ENCODE results near the gene ENOPH1. TPM values are rescaled to one million over a fixed set of nuclear protein-coding genes. Genes with fewer than 3 reads are reported as not detected.
A peak's percentile ranks its signal among the peaks of the same experiment; 100 is the strongest.

The ENOPH1 gene
- total RNA-seq, 2 experiments from 2014 or later, result 78.9 to 83.5 TPM

DNA sequence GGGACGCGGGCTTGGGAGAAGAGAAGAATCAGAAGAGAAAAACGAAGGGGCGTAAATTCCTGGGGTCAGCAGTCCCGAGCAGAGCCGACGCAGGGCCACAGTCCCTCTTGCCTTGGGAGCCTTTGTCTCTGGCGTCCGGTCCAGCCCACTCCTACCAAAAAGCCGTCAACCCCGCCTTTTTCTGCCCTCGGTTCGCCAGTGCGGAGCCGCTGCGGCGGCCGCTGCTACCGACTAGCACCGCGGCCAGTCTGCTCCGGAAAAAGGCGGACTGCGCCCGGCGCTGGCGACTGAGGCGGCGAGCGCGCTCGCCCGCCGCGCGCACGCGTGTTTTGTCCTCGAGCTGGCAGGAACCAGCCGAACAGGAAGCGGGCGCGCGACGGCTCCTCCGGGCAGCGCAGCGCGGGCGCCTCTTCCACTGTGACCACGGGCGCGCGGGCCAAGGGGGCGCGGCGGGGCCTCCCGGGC is 630 bp upstream of the ENOPH1 start:
- no peak for DNase-seq
- intact Hi-C loops (cut with micrococcal nuclease), result loop anchor here (10.0 kb wide), 1 partner anchor 465 kb away; the partner anchor contains the start of gene SEC31A
- peaks cover 78% of the 10 kb centered on the region for H3K36me3 Mint-ChIP-seq (ENCODE audit: low read depth)
- ChIA-PET POLR2A (interaction anchor here (0.7 to 8.1 kb wide), 16 partner anchors 10 to 680 kb away, joined by 3 to 193 read pairs (median 5); partner anchors contain the start of genes HNRNPD and THAP9), CTCF (interaction anchor here (0.6 to 2.1 kb wide), 13 partner anchors 8 to 145 kb away, joined by 3 to 12 read pairs (median 6); partner anchors contain the start of gene HNRNPD)
- TF ChIP-seq, protein P1, sequence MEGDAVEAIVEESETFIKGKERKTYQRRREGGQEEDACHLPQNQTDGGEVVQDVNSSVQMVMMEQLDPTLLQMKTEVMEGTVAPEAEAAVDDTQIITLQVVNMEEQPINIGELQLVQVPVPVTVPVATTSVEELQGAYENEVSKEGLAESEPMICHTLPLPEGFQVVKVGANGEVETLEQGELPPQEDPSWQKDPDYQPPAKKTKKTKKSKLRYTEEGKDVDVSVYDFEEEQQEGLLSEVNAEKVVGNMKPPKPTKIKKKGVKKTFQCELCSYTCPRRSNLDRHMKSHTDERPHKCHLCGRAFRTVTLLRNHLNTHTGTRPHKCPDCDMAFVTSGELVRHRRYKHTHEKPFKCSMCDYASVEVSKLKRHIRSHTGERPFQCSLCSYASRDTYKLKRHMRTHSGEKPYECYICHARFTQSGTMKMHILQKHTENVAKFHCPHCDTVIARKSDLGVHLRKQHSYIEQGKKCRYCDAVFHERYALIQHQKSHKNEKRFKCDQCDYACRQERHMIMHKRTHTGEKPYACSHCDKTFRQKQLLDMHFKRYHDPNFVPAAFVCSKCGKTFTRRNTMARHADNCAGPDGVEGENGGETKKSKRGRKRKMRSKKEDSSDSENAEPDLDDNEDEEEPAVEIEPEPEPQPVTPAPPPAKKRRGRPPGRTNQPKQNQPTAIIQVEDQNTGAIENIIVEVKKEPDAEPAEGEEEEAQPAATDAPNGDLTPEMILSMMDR (IDR thresholded peaks at IDR 0.05), result no peak
- peak overlapping the region; percentile 99 for H3K27ac Mint-ChIP-seq
- no peaks in the 10 kb centered on the region for H3K27me3 Mint-ChIP-seq
- H3K4me1 Mint-ChIP-seq (ENCODE audit: low read depth), result peaks cover 49% of the 10 kb centered on the region
- no peak for ATAC-seq
- H3K9me3 Mint-ChIP-seq, result no peaks in the 10 kb centered on the region
- H3K4me3 Mint-ChIP-seq, result peak overlapping the region; percentile 97

DNA sequence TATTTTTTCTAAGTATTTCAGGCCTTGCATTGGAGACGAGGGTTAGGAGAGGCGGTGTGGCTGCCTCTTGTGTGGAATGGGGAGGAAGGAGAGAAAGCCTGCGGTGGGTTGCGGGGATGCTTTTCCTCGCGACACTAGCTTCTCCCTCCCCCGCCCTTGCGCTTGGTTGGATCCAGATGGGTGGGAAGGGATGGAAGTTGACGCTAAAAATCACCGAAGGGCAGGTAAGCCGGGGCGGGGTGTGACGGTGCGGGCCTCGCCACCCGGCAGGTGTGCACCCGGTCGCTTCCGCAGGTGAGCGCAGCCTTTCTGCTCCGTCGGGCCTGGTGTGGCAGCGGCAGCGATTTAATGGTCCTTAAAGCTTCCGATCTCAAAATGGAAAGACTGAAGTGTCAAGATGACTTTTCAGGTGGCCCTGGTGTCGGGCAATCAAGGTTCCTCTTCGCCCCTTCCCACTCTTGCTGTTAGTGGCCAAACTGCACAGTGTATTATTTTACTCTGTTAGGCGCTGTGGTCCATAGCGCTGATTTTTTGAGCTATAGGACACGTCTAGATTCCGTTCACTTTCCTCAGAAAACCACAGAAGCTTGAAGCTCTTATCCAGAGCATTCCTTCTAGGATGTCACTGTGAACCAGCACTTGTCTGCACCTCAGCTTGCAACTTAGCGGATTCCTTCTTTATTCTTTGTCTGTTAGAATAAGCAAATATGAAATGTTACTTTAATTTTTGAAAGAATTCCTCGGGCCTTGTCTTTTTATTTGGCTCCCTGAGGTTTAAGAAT is 765 bp downstream of the ENOPH1 start:
- TF ChIP-seq, protein P1 (IDR thresholded peaks at IDR 0.05), result no peak

DNA sequence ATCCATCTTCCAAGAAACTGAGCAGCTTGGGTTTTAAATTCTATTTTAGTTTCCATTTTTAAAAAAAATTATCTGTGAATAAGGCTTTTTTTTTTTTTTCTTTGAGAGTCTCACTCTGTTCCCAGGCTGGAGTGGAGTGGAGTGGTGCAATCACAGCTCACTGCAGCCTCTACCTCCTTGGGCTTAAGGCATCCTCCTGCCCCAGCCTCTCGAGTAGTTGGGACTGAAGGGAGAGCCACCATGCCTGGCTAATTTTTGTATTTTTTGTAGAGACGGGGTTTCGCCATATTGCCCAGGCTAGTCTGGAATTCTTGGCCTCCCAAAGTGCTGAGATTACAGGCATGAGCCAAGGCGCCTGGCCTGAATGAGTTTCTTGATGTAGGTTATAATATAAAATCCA is 1.4 kb downstream of the ENOPH1 start:
- Mint-ChIP-seq H3K9me3 (no peaks in the 10 kb centered on the region), H3K27me3 (no peaks in the 10 kb centered on the region), H3K27ac (peak overlapping the region; percentile 85), H3K4me1 (ENCODE audit: low read depth) (peaks cover 46% of the 10 kb centered on the region), H3K36me3 (ENCODE audit: low read depth) (peaks cover 74% of the 10 kb centered on the region), H3K4me3 (peak overlapping the region; percentile 97)
- ATAC-seq (no peak), DNase-seq (no peak)
- intact Hi-C loops (cut with micrococcal nuclease), result no loop called here
- ChIA-PET CTCF (interaction anchor here (1.6 kb wide), 1 partner anchor 10 kb away, joined by 9 read pairs; no protein-coding TSS in a partner anchor), POLR2A (interaction anchor here (0.6 to 8.1 kb wide), 8 partner anchors 10 to 147 kb away, joined by 3 to 193 read pairs (median 4); partner anchors contain the start of gene HNRNPD)
- TF ChIP-seq, protein P1 (IDR thresholded peaks at IDR 0.05), result no peak

More for the DNA sequence above, 765 bp downstream of the ENOPH1 start:
- Mint-ChIP-seq H3K4me1 (ENCODE audit: low read depth) (peaks cover 47% of the 10 kb centered on the region), H3K4me3 (peak overlapping the region; percentile 97), H3K27ac (peak overlapping the region; percentile 97), H3K36me3 (ENCODE audit: low read depth) (peaks cover 74% of the 10 kb centered on the region), H3K9me3 (no peaks in the 10 kb centered on the region), H3K27me3 (no peaks in the 10 kb centered on the region)
- ChIA-PET POLR2A (interaction anchor here (0.6 to 8.1 kb wide), 8 partner anchors 9 to 147 kb away, joined by 3 to 193 read pairs (median 4); partner anchors contain the start of gene HNRNPD), CTCF (interaction anchor here (0.8 to 1.6 kb wide), 2 partner anchors 10 to 308 kb away, joined by 3 to 9 read pairs; no protein-coding TSS in a partner anchor)
- ATAC-seq, result no peak
- intact Hi-C loops (cut with micrococcal nuclease), result no loop called here
- DNase-seq, result peak; percentile 59

DNA sequence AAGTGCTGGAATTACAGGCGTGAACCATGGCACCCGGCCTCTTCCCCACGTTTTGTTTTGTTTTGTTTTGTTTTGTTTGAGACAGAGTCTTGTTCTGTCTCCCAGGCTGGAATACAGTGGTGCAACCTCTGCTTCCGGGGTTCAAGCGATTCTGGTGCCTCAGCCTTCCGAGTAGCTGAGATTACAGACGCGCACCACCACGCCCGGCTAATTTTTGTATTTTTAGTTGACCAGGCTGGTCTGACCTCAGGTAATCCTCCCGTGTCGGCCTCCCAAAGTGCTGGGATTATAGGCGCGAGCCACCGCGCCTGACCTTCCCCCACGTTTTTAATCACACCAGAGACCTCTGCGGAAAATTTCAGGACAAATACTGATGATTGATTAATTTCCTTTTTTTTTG is 2.2 kb downstream of the ENOPH1 start:
- Mint-ChIP-seq H3K4me3 (peak overlapping the region; percentile 97), H3K4me1 (ENCODE audit: low read depth) (peaks cover 48% of the 10 kb centered on the region), H3K36me3 (ENCODE audit: low read depth) (peaks cover 74% of the 10 kb centered on the region), H3K9me3 (no peaks in the 10 kb centered on the region), H3K27me3 (no peaks in the 10 kb centered on the region), H3K27ac (peak overlapping the region; percentile 85)
- CTCF ChIA-PET, result no interaction called here
- POLR2A ChIA-PET, result interaction anchor here (1.1 to 8.1 kb wide), 2 partner anchors 15 to 59 kb away, joined by 4 to 193 read pairs; partner anchors contain the start of gene HNRNPD
- no peak for ATAC-seq
- intact Hi-C loops (cut with micrococcal nuclease), result no loop called here
- TF ChIP-seq, protein P1 (IDR thresholded peaks at IDR 0.05), result no peak
- no peak for DNase-seq
